ENCODE results near the gene IL4I1. TPM values are rescaled to one million over a fixed set of nuclear protein-coding genes. Genes with fewer than 3 reads are reported as not detected.
A peak's percentile ranks its signal among the peaks of the same experiment; 100 is the strongest.

The IL4I1 gene
- total and polyA plus RNA-seq, 4 donors = 3.6 to 21.2 (median 3.8) TPM

DNA sequence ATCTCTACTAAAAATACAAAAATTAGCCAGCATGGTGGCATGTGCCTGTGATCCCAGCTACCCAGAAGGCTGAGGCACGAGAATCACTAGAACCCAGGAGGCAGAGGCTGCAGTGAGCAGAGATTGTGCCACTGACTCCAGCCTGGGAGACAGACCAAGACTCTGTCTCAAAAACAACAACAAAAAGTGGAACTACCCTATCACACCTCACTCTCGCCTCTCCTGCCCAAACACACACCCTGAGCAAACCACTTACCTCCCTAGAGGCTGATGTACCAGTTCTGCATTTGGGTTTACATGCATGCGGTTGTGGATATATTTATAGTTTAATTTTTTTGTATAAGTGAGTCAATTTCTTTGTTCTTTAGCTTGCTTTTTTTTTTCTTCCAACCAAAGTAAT, 53.4 kb downstream of the IL4I1 start:
- H3K9ac ChIP-seq (ENCODE audit: insufficient read depth in 1 of 2, low read length in 2 of 2) = no peak overlapping the region
- WGBS, 2 donors = 81 to 83% methylated on average over 3 of the region's 3 CpGs

DNA sequence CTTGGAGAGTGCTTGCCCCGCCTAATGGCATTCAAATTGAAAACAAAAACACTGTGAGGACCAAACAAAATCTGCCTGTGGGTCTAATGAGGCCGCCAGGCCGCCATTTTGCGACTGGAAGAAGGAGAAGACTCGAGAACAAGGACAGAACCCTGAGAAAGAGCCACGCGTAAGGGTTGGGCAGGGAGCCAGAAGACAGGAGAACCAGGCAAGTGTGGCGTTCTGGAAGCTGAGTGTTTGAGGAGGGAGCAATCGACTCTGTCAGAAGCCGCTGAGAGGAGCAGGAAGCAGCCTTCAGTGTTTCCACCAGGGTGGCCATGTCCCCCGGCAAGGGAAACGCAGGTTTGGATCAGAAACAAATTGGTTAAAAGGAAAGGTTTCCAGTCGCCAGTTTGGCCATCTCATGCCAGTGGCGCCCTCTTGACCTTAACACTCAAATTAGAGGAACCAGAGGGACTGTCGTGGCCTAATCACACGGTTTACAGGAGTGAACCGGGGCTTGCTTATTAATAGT, 55.9 kb downstream of the IL4I1 start:
- Histone ChIP-seq H3K27me3 (ENCODE audit: control insufficient read depth in 3 of 3, insufficient read depth in 3 of 3, low read length in 2 of 3) (no peaks in the 10 kb centered on the region), H3K4me1 (ENCODE audit: control insufficient read depth in 5 of 5, insufficient read depth in 5 of 5, low read length in 5 of 5) (peaks cover 0 to 22% (median 0%) of the 10 kb centered on the region in 5 donors), H3K4me3 (no peak overlapping the region), H3K36me3 (ENCODE audit: control insufficient read depth in 4 of 4, insufficient read depth in 4 of 4, low read length in 4 of 4) (peaks cover 8 to 34% (median 30%) of the 10 kb centered on the region in 4 donors), H3K27ac (ENCODE audit: low read depth in 1 of 2, low read length in 1 of 2) (no peak overlapping the region), H3K9me3 (ENCODE audit: control insufficient read depth in 4 of 4, insufficient read depth in 3 of 4, low read length in 3 of 4) (no peaks in the 10 kb centered on the region), H3K9ac (ENCODE audit: insufficient read depth in 1 of 2, low read length in 2 of 2) (no peak overlapping the region)
- no peak for ATAC-seq (ENCODE audit: insufficient read depth, low FRiP score)
- peak in 1 of 3 donors; percentile 29 for DNase-seq
- WGBS, 2 donors = 76 to 86% methylated on average over 17 of the region's 17 CpGs
- TF ChIP-seq, protein P1, sequence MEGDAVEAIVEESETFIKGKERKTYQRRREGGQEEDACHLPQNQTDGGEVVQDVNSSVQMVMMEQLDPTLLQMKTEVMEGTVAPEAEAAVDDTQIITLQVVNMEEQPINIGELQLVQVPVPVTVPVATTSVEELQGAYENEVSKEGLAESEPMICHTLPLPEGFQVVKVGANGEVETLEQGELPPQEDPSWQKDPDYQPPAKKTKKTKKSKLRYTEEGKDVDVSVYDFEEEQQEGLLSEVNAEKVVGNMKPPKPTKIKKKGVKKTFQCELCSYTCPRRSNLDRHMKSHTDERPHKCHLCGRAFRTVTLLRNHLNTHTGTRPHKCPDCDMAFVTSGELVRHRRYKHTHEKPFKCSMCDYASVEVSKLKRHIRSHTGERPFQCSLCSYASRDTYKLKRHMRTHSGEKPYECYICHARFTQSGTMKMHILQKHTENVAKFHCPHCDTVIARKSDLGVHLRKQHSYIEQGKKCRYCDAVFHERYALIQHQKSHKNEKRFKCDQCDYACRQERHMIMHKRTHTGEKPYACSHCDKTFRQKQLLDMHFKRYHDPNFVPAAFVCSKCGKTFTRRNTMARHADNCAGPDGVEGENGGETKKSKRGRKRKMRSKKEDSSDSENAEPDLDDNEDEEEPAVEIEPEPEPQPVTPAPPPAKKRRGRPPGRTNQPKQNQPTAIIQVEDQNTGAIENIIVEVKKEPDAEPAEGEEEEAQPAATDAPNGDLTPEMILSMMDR (IDR thresholded peaks at IDR 0.05; ENCODE audit: control extremely low read depth, extremely low read depth) = no peak

More for the DNA sequence above, 53.4 kb downstream of the IL4I1 start:
- ATAC-seq (ENCODE audit: insufficient read depth, low FRiP score) (no peak), DNase-seq (no peak)
- H3K27ac ChIP-seq (ENCODE audit: low read depth in 1 of 2, low read length in 1 of 2) = no peak overlapping the region
- no peaks in the 10 kb centered on the region for H3K27me3 ChIP-seq (ENCODE audit: control insufficient read depth in 3 of 3, insufficient read depth in 3 of 3, low read length in 2 of 3)
- no peak overlapping the region for H3K4me3 ChIP-seq
- H3K36me3 ChIP-seq (ENCODE audit: control insufficient read depth in 4 of 4, insufficient read depth in 4 of 4, low read length in 4 of 4) = peaks cover 4 to 21% (median 16%) of the 10 kb centered on the region in 4 donors
- H3K9me3 ChIP-seq (ENCODE audit: control insufficient read depth in 4 of 4, insufficient read depth in 3 of 4, low read length in 3 of 4) = no peaks in the 10 kb centered on the region
- TF ChIP-seq, protein P1 (IDR thresholded peaks at IDR 0.05; ENCODE audit: control extremely low read depth, extremely low read depth) = no peak
- peaks cover 0 to 22% (median 2%) of the 10 kb centered on the region in 5 donors for H3K4me1 ChIP-seq (ENCODE audit: control insufficient read depth in 5 of 5, insufficient read depth in 5 of 5, low read length in 5 of 5)

DNA sequence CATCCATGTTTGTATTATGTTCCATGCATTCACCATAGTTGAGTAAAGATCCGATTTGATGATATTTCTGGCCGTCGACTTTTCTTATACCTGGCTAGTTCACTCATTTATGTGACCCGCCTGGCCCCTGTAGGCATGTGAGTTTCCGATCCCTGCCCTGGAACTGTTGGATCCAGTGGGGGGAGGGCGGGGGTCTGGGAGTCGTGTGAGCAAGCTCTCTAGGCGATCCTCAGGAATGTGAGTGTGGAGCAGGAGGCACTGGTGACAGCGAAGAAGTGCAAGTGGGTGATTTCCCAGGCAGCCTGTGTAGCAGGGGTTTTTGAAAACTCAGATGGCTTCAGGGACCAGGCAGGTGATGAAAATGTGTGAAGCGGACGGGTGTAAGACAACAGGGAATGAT, 56.4 kb downstream of the IL4I1 start:
- TF ChIP-seq, protein P1 (IDR thresholded peaks at IDR 0.05; ENCODE audit: control extremely low read depth, extremely low read depth) = no peak
- ATAC-seq (ENCODE audit: insufficient read depth, low FRiP score) (no peak), DNase-seq (no peak)
- Histone ChIP-seq H3K4me3 (no peak overlapping the region), H3K9ac (ENCODE audit: insufficient read depth in 1 of 2, low read length in 2 of 2) (no peak overlapping the region), H3K4me1 (ENCODE audit: control insufficient read depth in 5 of 5, insufficient read depth in 5 of 5, low read length in 5 of 5) (peaks cover 0 to 22% (median 0%) of the 10 kb centered on the region in 5 donors), H3K9me3 (ENCODE audit: control insufficient read depth in 4 of 4, insufficient read depth in 3 of 4, low read length in 3 of 4) (no peaks in the 10 kb centered on the region), H3K27me3 (ENCODE audit: control insufficient read depth in 3 of 3, insufficient read depth in 3 of 3, low read length in 2 of 3) (no peaks in the 10 kb centered on the region), H3K27ac (ENCODE audit: low read depth in 1 of 2, low read length in 1 of 2) (no peak overlapping the region), H3K36me3 (ENCODE audit: control insufficient read depth in 4 of 4, insufficient read depth in 4 of 4, low read length in 4 of 4) (peaks cover 8 to 37% (median 32%) of the 10 kb centered on the region in 4 donors)
- WGBS, 2 donors = 86 to 90% methylated on average over 11 of the region's 11 CpGs

DNA sequence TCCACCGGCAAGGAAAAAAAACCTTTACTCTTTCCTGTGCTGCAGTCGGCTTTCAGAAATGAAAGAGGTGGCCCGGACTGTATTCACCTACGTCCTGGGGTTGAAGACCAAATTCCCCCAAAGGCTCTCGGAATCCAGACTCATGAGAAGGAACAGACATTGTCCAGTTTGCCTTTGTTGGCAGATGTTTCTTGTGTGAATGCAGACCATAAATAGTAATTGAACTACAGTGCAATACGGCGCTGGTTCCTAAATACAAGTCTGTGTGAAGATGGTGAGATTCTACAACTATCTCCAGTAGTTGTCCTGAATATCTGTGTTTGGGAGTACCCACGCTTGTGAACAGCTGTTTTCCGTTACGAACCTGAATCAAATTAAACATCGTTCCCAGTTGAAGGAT, 57.0 kb downstream of the IL4I1 start:
- no peaks in the 10 kb centered on the region for H3K27me3 ChIP-seq (ENCODE audit: control insufficient read depth in 3 of 3, insufficient read depth in 3 of 3, low read length in 2 of 3)
- no peak overlapping the region for H3K4me3 ChIP-seq
- no peak overlapping the region for H3K9ac ChIP-seq (ENCODE audit: insufficient read depth in 1 of 2, low read length in 2 of 2)
- ATAC-seq (ENCODE audit: insufficient read depth, low FRiP score) = no peak
- H3K4me1 ChIP-seq (ENCODE audit: control insufficient read depth in 5 of 5, insufficient read depth in 5 of 5, low read length in 5 of 5) = peaks cover 0 to 22% (median 0%) of the 10 kb centered on the region in 5 donors
- peak in 1 of 3 donors; percentile 59 for DNase-seq
- 93 to 97% methylated on average over 11 of the region's 11 CpGs for WGBS, 2 donors
- peaks cover 8 to 41% (median 37%) of the 10 kb centered on the region in 4 donors for H3K36me3 ChIP-seq (ENCODE audit: control insufficient read depth in 4 of 4, insufficient read depth in 4 of 4, low read length in 4 of 4)
- H3K9me3 ChIP-seq (ENCODE audit: control insufficient read depth in 4 of 4, insufficient read depth in 3 of 4, low read length in 3 of 4) = no peaks in the 10 kb centered on the region
- H3K27ac ChIP-seq (ENCODE audit: low read depth in 1 of 2, low read length in 1 of 2) = no peak overlapping the region
- TF ChIP-seq, protein P1 (IDR thresholded peaks at IDR 0.05; ENCODE audit: control extremely low read depth, extremely low read depth) = no peak
